Large intestine (tissue), 3 donors: ENCODE measurements around the gene TASOR. TPM values are rescaled to one million over a fixed set of nuclear protein-coding genes. Genes with fewer than 3 reads are reported as not detected.
"Not testable (repeated sequence)": the region's sequence is repeated elsewhere in the genome, so short reads cannot be mapped to it uniquely, and the experiment has no call there.

Source experiments
- DNase-seq, 2 donors: peaks; one replicate each; pipeline versions ENCODE4 v3.0.0 to v3.0.0-alpha.2; 2013
- H3K27ac ChIP-seq: one replicate; pipeline ENCODE4 v1.5.1; 2013; ENCODE audit warnings: low read length
- H3K27me3 ChIP-seq: 2 replicates; pipeline ENCODE4 v1.6.1; 2013; ENCODE audit warnings: low read length; ENCODE audit not compliant: control insufficient read depth, insufficient read depth
- H3K36me3 ChIP-seq: 2 replicates; pipeline ENCODE4 v1.6.1; 2013; ENCODE audit warnings: low read length; ENCODE audit not compliant: control insufficient read depth, insufficient read depth
- H3K4me1 ChIP-seq: one replicate; pipeline ENCODE4 v1.6.1; 2013; ENCODE audit warnings: low read length; ENCODE audit not compliant: control insufficient read depth, insufficient read depth
- H3K4me3 ChIP-seq: one replicate; pipeline ENCODE4 v1.5.1; 2013; ENCODE audit warnings: low read length
- H3K9me3 ChIP-seq: one replicate; pipeline ENCODE4 v1.6.1; 2013; ENCODE audit warnings: mild to moderate bottlenecking, low read depth, low read length, moderate library complexity; ENCODE audit not compliant: control insufficient read depth
- WGBS: methylation state at CpG from one replicate; pipeline ENCODE4 v1.1.5; 2013; ENCODE audit warnings: low lambda C conversion rate; ENCODE audit not compliant: insufficient coverage; 5-methylcytosine and 5-hydroxymethylcytosine counted together
- polyA plus RNA-seq: library from polyadenylated mRNA; unstranded; fragments of 120-200 nt; gene quantifications from one replicate; pipeline ENCODE4 v1.2.1, GENCODE V29; 2013

TASOR gene
- polyA plus RNA-seq, 1 donor: 47.9 TPM

DNA sequence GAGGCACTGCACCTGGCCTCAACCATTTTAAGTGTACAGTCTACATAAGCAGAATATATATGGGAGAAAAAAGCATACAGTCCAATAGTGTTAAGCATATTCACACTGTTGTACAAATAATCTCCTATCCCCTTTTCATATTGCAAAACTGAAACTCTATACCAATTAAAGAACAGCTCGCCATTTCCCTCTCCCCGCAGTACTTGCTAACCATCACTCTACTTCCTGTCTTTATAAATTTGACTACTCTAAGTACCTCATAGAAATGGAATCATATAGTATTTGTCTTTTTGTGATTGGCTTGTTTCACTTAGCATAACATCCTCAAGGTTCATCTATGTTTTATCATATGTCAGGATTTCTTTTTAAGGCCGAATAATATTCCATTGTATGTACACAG, 21.6 kb upstream of the TASOR start:
- no peak overlapping the region for H3K4me3 ChIP-seq
- no peak for DNase-seq
- 100% methylated on average over 1 of the region's 3 CpGs for WGBS

DNA sequence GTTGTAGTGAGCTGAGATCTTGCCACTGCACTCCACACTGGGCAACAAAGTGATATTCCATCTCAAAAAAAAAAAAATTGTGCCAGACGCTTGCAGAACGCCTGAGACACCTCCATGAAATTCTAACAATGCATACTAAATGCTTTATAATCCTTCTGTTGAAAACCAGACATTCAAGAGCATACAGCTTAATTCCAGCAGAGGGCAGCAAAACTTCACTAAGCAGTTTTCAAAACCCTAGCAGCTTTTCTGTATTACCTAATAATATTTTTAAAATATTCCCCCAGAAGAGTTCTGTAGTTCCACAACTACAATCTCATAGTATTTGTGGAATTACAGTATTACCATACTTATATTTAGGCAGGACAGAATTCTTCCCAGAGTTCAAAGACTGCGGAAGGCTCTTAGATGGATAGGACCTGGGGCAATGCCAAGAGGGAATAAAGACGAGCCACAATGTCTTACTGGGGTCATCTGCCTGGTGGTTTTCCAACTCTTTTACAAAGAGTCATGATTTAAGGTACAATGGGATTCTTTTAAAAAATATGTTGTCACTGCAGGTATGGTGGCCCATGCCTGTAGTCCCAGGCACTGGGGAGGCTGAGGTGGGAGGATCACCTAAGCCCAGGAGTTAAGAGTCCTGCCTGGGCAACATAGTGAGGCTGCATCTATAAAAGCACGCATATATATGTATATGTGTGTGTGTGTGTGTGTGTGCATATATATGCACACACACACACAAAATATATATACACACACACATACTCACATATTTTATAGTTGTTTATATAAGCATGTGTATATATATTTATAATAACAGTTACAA, 19.6 kb upstream of the TASOR start:
- peak; percentile 34 to 39 for DNase-seq
- H3K27me3 ChIP-seq: peaks cover 2% of the 10 kb centered on the region
- H3K4me1 ChIP-seq: no peaks in the 10 kb centered on the region
- no peaks in the 10 kb centered on the region for H3K9me3 ChIP-seq
- no peak overlapping the region for H3K27ac ChIP-seq
- H3K36me3 ChIP-seq: no peaks in the 10 kb centered on the region
- H3K4me3 ChIP-seq: no peak overlapping the region
- WGBS: no CpG with 5 or more reads among the region's 5 CpGs

More for the DNA sequence above, 21.6 kb upstream of the TASOR start:
- no peak overlapping the region for H3K27ac ChIP-seq
- no peaks in the 10 kb centered on the region for H3K9me3 ChIP-seq
- H3K4me1 ChIP-seq: no peaks in the 10 kb centered on the region
- H3K27me3 ChIP-seq: peaks cover 2% of the 10 kb centered on the region
- H3K36me3 ChIP-seq: no peaks in the 10 kb centered on the region

DNA sequence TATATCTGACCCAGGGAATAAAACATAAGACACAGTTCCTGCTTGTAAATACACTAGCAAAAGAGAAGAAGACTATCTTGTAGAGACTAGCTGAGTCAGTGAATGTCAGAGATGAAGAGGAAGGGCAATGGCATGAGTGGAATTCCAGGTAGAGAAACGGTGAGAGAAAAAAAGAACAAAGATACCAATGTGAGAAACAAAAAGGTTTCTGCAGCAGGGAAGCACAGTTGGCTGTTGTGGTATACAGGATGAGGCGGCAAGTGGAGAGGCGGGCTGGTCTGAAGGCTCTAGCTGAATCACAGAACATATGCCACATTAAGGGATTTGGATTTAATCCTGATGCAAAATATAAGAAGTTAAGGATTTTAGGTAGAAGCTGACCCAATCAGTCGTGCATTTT, 17.1 kb upstream of the TASOR start:
- Histone ChIP-seq H3K4me3 (no peak overlapping the region), H3K27ac (no peak overlapping the region), H3K9me3 (no peaks in the 10 kb centered on the region), H3K36me3 (no peaks in the 10 kb centered on the region), H3K27me3 (peaks cover 2% of the 10 kb centered on the region), H3K4me1 (no peaks in the 10 kb centered on the region)
- WGBS: 42% methylated on average over 2 of the region's 4 CpGs
- DNase-seq: no peak

DNA sequence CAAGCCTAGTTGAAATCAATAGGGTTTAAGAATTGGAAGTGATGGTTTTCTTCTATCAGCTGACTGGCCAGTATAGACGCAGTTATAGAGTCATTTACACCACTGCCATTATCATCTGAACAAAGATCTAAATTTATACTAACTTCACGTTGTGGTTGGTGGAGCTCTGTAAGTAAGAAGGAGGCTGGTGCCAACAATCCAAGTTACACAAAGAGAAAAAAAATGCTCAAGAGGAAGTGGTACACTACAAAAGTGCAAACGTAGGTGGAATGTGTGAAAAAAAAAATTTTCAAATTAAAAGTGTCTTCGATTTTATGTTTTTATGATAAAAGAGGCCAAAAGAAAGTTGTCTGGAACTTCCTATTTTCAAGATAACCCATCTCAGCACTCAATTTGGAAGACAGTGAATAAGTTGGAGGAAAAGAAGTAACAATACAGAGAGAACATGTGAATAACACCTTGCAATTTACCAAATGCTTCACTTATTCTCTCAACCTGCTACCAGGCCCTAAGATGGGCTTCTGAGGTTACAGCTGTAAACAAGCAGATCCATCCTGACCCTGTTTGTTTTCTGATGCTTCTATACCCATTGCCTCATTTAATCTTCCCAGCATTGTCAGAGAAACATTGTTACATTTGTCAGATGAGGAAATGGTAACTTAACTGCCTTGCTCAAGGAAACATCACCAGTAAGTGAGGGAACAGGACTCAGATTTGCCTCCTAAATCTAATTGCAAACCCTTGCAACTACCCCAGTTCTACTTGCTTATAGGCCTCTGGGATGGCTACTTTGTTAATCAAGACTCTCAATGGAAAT, 12.0 kb upstream of the TASOR start:
- H3K36me3 ChIP-seq: no peaks in the 10 kb centered on the region
- H3K27ac ChIP-seq: no peak overlapping the region
- no peak for DNase-seq
- no peaks in the 10 kb centered on the region for H3K9me3 ChIP-seq
- no peaks in the 10 kb centered on the region for H3K4me1 ChIP-seq
- no peak overlapping the region for H3K4me3 ChIP-seq
- WGBS: 70% methylated on average over 2 of the region's 4 CpGs
- no peaks in the 10 kb centered on the region for H3K27me3 ChIP-seq

GRCh38 chr3:56693750-56694149, 10.7 kb upstream of the TASOR start:
- Histone ChIP-seq H3K4me3 (no peak overlapping the region), H3K36me3 (no peaks in the 10 kb centered on the region), H3K4me1 (no peaks in the 10 kb centered on the region), H3K27ac (no peak overlapping the region), H3K27me3 (no peaks in the 10 kb centered on the region), H3K9me3 (no peaks in the 10 kb centered on the region)
- no peak for DNase-seq
- 94% methylated on average over 3 of the region's 3 CpGs for WGBS

- H3K36me3 ChIP-seq, H3K27ac ChIP-seq, H3K9me3 ChIP-seq, DNase-seq, H3K4me3 ChIP-seq, H3K4me1 ChIP-seq, H3K27me3 ChIP-seq: not testable (repeated sequence)
- 80% methylated on average over 1 of the region's 15 CpGs for WGBS
Measured at GRCh38 chr3:56692520-56693433, 9.7 kb upstream of the TASOR start.

DNA sequence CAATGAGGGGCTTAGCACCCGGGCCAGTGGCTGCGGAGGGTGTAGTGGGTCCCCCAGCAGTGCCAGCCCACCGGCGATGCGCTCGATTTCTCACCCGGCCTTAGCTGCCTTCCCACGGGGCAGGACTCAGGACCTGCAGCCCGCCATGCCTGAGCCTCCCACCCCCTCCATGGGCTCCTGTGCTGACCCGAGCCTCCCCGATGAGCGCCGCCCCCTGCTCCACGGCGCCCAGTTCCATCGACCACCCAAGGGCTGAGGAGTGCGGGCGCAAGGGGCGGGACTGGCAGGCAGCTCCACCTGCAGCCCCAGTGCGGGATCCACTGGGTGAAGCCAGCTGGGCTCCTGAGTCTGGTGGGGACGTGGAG, 8.9 kb upstream of the TASOR start:
- H3K4me1 ChIP-seq, H3K9me3 ChIP-seq, H3K36me3 ChIP-seq, H3K27ac ChIP-seq, DNase-seq, H3K27me3 ChIP-seq, H3K4me3 ChIP-seq: not testable (repeated sequence)
- no CpG with 5 or more reads among the region's 21 CpGs for WGBS

- Histone ChIP-seq H3K4me3 (no peak overlapping the region), H3K27ac (no peak overlapping the region), H3K36me3 (no peaks in the 10 kb centered on the region), H3K27me3 (no peaks in the 10 kb centered on the region), H3K4me1 (no peaks in the 10 kb centered on the region), H3K9me3 (no peaks in the 10 kb centered on the region)
- DNase-seq: no peak
- WGBS: no CpG with 5 or more reads among the region's 19 CpGs
Measured at GRCh38 chr3:56691165-56692000, 8.3 kb upstream of the TASOR start.

DNA sequence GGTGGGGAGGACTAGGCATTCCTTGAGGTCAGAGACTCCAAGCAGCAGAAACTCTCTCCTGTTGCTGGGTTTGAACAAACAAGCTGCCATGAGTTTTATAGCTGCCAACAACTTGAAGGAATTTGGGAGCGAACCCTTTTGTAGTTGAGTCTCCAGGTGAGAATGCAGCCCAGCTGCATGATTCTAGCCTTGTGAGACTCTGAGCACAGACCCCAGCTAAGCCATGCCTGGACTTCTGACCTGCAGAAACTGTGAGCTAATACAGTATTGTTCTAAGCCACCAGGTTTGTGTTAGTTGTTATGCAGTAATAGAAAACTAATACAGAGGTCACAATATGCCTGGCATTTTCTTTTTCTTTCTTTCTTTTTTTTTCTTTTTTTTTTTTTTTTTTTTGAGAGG, 6.2 kb upstream of the TASOR start:
- H3K36me3 ChIP-seq: no peaks in the 10 kb centered on the region
- no peak for DNase-seq
- no peaks in the 10 kb centered on the region for H3K4me1 ChIP-seq
- no peaks in the 10 kb centered on the region for H3K27me3 ChIP-seq
- no peak overlapping the region for H3K27ac ChIP-seq
- no peak overlapping the region for H3K4me3 ChIP-seq
- WGBS: no CpG with 5 or more reads among the region's 1 CpG
- no peaks in the 10 kb centered on the region for H3K9me3 ChIP-seq
